CD4-positive, alpha-beta T cell treated with Interleukin-4 for 1 hour (primary cell): ENCODE measurements around the gene RFX3.

Experiments used
- DNase-seq, 2 donors: peaks; one replicate each; pipeline ENCODE4 v3.0.0-alpha.2; 2020 to 2022

Gene RFX3

DNA sequence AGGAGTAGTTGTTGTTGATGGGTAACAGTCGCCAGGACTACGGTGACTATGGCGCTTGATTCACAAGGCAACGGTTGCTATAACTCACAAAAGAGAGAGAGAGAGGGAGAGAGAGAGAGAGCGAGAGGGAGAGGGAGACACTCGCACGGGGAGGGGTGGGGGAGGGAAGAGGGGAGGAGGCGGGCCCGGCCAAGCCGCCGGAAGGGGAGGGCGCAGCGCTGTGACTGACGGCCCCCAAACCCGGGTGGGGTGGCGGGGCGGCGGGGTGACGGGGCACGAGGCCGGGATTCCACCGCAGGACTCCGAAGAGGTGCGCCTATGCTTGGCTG, at the start of gene RFX3:
Gene RFX3 (minus strand): TSS at position 166 of the 329 bp plus-strand sequence. CDS start 130,413 bp downstream, outside the sequence.
- peak; percentile 96 to 97 for DNase-seq

DNA sequence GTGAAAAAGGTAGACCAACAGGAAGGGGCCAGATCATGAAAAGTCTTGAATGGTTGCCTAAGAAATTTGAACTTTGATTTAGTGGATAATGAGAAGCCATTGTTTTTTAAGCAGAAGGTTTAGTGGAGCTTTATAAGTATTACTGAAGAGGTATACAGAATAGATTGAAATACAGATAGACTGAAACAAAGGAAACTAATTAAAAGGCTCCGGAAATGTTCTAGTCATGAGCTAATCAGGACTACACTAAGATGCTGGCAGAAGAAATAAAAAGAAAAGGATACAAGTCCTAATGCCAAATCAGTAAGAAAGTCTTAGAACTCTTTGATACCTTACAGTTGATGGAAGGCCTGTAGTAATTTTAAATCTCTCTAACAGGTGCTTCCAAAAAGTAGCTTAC, 45.7 kb upstream of the RFX3 start:
- no peak for DNase-seq

DNA sequence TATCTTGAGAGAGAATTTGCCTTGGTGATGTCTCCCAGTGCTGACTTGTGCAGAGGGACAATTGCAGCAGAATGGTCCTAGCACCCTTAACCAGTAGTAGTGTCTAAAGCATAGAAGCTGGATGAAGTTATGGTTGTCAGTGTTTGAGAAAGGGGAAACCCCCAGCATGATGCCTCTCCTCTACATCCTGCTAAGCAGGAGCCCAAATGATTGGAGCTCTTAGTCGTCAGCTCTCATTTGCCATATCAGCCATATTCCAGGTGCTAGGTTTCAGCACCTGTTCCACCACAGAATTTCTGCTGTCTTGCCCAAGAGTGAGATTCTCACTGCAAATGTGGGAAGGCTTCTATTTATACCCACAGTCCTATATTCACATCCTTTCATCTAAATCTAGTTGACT, 43.7 kb upstream of the RFX3 start:
- no peak for DNase-seq

DNA sequence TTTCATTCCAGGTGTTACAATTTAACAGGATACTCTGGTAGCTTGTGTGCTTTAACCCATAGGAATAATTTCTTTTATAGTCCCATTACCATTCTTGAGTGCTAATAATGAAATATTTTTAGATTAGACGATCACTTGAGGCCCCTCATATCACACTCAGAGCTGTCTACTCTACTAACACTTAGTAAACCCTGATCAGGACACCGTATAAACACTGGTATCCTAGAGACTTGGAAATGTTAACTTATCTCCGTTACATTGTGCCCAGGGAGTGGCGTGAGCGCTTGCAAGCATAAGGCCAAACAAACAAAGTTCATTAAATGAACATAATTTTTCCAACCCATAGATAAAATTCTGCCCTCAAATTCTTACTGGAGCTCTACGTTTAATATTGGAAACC, 42.2 kb upstream of the RFX3 start:
- no peak for DNase-seq

- DNase-seq = no peak
Observed at GRCh38 chr9:3553076-3553765, 27.4 kb upstream of the RFX3 start.

DNA sequence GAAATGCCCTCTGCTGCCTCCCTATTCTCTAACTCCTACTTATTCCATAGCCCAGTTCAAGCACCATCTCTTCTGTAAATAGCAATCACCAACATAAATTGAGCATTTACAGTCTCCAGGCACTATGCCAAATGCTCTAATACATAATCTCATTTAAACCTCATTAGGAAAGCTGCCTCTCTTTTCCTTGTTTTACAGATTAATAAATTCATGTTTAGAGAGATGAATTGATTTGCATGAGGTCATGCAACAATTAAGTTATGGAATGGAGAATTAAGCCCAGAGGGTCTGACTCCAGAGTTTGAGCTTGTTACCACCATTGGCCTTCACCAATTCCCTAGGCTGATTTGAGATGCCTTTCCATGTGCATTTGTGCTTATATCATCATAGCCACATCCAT, 23.4 kb upstream of the RFX3 start:
- no peak for DNase-seq

- DNase-seq = no peak
Observed at GRCh38 chr9:3548648-3549047, 22.8 kb upstream of the RFX3 start.

DNA sequence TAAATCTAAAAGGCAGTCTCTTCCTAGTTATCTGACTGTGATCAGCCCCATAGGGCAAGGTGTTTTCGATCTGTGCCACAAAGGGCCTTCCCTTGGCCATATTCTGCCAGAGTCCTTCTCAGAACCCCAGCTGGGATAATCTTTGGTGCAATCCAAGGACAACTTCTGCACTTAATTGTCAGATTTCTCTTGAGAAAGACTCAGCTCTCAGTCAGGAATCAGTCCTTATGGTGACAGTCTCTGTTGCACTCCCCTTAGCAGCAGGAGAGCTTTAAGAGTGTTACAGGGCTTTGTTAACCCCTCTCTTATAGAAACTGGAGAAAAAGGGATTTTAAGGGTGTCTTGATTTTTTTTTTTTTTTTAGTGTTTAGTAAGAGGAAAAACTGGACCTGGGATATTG, 15.4 kb upstream of the RFX3 start:
- no peak for DNase-seq

DNA sequence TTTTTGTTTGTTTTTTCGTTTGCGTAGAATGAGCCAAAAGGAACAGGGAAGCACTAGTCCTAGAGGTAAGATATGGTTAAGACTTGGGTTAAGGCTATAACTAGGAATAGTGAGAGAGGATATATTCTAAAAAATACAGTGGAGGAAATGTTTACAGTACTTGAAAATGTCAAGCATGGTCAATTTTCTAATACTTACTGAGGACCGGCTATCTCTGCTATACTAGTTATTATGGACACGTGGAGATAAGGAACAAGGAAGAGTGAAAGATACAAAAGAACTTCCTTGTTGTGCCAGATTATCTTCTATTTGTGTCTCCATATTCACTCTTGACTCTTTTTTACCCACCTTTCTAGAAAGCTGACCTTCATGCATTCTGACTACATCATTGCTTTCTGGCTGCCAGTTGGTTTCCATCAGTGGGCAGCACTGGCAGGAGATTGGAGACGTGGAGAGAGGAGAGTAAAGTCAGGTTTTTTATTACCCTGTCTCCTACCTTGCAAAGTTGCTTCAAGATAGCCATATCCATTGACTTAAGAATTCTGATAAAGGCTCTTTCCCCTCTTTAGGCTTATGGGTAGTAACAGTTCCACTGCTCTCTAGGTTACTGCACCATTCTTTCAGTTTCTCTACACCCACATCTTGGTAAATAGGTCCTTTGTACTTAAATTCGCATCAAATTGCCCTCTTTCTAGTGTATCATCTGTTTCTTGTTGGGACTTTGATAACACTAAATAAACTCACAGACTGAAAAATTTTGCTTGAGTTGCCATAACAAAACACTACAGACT, 9.0 kb upstream of the RFX3 start:
- no peak for DNase-seq

GRCh38 chr9:3532158-3532557, 6.4 kb upstream of the RFX3 start:
- no peak for DNase-seq

DNA sequence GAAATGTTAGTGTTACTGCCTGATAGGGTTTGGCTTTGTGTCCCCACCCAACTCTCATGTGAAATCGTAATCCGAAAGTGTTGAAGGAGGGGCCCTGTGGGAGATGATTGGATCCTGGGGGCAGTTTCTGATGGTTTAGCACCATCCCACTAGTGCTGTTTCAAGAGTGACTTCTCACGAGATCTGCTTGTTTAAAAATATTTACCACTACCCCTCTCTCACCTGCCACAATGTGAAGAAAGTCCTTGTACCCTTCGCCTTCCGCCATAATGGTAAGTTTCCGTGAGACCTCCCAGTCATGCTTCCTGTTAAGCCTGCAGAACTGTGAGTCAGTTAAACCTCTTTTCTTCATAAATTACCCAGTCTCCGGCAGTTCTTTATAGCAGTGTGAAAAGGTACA, 2.6 kb upstream of the RFX3 start:
- DNase-seq = peak; percentile 63 to 83

- peak in 1 of 2 donors; percentile 46 for DNase-seq
Observed at GRCh38 chr9:3526997-3527940, 1.5 kb upstream of the RFX3 start.

- peak; percentile 90 to 92 for DNase-seq
Observed at GRCh38 chr9:3526165-3526996, 580 bp upstream of the RFX3 start.

DNA sequence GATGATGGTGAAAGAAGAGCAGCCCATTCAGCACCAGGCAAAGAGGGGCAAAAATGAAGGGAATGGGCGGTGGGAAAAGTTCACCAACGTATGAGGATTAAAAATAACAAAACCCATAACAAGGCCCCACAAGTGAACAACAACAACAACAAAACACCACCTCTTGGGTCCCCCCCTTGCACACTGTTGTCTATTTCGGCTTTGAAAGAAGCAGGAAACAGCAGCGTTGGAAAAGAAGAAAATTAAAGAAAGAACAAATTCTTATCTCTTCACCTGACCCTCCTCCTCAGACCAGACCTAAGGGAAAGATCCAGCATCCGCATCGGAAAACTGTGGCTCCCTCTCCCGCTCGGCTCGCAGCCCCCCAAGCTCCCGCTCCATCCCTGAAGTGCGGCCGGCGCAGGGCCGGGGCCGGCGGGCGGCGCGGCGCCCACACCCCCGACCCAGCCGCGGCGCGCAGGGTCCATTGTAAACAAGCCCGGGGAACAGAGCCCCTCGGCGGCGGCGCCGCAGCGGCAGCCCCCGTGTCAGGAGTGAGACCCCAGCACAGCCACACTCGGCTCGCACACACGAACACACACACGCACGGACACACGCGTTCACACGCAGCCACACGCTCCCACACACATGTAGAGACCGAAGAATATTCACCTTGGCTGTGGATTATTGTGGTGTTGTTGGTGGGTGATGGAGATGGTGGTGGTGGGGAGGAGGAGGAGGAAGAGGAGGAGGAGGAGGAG, 535 bp downstream of the RFX3 start:
- peak in 1 of 2 donors; percentile 45 for DNase-seq

DNA sequence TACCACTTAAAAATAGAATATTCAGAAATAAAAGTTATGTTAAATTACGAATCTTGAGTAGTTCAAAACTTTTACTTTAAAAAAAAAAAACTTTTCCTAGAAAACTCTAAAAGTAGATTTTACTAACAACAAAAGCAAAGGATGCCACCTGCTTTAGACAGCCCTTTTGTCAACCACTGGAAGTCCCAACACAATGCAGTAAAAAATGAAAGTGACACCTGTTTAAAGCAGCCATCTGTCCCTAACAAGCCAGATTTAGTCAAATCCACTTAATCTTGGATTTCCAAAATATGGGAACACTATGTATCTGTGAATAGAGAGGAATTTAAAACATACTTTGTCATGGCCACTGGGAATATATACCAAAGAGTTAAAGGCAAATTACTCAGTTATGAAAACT, 3.8 kb downstream of the RFX3 start:
- DNase-seq = no peak

DNA sequence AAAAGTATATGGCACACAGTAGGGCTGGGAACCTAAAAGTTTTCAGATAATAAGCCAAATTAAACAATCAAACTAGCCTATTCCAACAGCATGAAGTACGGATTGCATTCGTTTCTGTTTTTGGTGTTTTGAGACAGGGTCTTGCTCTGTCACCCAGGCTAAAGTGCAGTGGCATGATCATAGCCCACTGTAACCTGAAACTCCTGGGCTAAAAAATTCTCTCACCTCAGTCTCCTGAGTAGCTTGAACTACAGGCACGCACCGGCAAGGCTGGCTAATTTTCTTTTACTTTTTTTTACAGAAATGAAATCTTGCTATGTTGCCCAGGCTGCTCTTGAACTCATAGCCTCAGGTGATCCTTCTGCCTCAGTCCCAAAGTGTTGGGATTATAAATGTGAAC, 5.2 kb downstream of the RFX3 start:
- no peak for DNase-seq

DNA sequence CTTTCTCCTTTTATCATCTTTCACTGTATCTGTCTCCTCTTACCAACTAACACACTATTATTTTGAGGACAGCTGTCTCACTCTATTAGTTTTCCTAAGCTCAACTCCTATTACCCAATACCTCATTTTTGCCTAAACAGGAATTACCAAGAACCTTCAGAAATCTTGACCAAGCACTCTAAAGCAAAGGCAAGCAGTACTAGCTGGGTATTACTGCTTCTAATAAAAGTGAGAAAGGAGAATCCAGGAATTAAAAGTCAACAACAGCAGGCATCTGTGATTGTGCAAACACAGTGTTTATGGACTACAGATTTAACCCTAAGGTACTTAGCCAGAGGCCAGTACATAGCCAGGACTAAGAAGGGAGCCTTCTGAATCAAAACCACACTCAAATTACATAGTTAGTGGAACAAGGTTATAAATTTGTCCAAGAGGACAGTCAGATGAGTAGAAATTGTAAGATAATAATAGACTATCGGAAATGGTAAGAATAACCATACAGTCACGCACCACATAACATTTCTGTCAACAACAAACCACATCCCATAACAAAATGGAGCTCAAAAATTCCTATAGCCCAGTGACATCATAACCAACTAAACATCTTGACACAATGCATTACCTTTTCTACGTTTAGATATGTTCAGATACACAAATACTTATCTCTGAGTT, 8.3 kb downstream of the RFX3 start:
- DNase-seq = no peak

DNA sequence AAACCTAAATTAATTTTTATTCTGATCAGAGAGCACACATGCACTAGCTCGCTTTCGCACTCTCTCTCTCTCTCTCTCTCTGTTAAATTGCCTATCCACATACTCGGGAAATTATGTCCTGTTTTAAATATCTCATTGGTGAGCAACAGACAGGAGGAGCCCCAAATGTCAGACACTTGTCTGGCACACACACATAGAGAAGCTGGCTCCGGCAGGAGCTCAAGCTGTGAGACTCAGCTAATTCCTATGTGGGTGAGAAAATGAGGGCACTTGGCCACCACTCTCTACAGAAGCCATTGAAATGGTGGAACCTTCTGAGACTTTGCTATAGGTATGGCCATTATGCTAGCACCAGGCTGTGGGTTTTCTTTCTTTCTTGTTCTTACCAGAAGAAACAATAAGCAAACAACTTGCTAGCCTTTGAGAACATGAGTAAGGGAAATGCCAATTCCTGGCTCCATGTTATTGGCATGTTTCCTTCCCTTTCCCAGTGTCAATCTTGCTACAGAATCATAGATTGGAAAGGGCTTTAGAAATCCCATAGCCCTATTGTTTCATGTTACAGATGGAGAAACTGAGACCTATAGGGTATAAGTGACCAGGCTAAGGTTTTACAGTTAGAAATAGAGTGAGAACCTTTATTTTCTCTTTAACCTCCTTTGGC, 9.0 kb downstream of the RFX3 start:
- no peak for DNase-seq

GRCh38 chr9:3515405-3515804, 10.4 kb downstream of the RFX3 start:
- DNase-seq = no peak

GRCh38 chr9:3514786-3515185, 11.0 kb downstream of the RFX3 start:
- DNase-seq = no peak
